Gastrocnemius medialis (tissue), 4 donors: ENCODE measurements around the gene DMAC2L. TPM values are rescaled to one million over a fixed set of nuclear protein-coding genes. Genes with fewer than 3 reads are reported as not detected.

ENCODE experiments used
- ATAC-seq, 2 donors: fragments of 150-250 bp; one replicate each; pipeline ENCODE4 v1.9.1; 2016
- DNase-seq, 2 donors: peaks; one replicate each; pipeline ENCODE4 v3.0.0-alpha.2; 2019
- H3K27ac ChIP-seq, 4 donors: fragments of 200-600 bp; sonication (generic); 1 replicate in 1 of 4; 2 replicates in 3 of 4; pipeline ENCODE4 v1.5.1; 2016 to 2018; ENCODE audit warnings: mild to moderate bottlenecking in 2 of 4, moderate library complexity in 1 of 4
- H3K27me3 ChIP-seq, 3 donors: fragments of 200-600 bp; sonication (generic) in 2 of 3; 1 replicate in 1 of 3; 2 replicates in 2 of 3; pipeline versions ENCODE4 v1.5.1 to v1.6.0; 2016 to 2019; ENCODE audit warnings: mild to moderate bottlenecking in 1 of 3, moderate library complexity in 1 of 3
- H3K36me3 ChIP-seq, 2 donors: fragments of 200-600 bp; sonication (generic) in 1 of 2; one replicate each; pipeline ENCODE4 v1.5.1; 2017 to 2018
- H3K4me1 ChIP-seq, 2 donors: fragments of 200-600 bp; sonication (generic) in 1 of 2; one replicate each; pipeline ENCODE4 v1.5.1; 2016 to 2017; ENCODE audit warnings: mild to moderate bottlenecking in 2 of 2
- H3K4me3 ChIP-seq, 4 donors: fragments of 200-600 bp; sonication (generic) in 3 of 4; 1 replicate in 1 of 4; 2 replicates in 3 of 4; pipeline ENCODE4 v1.5.1; 2016 to 2019; ENCODE audit warnings: mild to moderate bottlenecking in 2 of 4
- H3K9me3 ChIP-seq, 3 donors: fragments of 200-600 bp; sonication (generic) in 2 of 3; 1 replicate in 1 of 3; 2 replicates in 2 of 3; pipeline ENCODE4 v1.5.1; 2016 to 2019
- CTCF ChIP-seq, 5 experiments: fragments of 450-650 bp in 3 of 5; fragments of 200-600 bp in 2 of 5; sonication (generic) in 2 of 5; IDR thresholded peaks in 4 of 5; conservative IDR thresholded peaks in 1 of 5; 1 replicate in 4 of 5; 2 replicates in 1 of 5; pipeline ENCODE4 v1.5.1; 2016 to 2019; ENCODE audit warnings: antibody characterized with exemption in 5 of 5, mild to moderate bottlenecking in 3 of 5, moderate library complexity in 3 of 5
- POLR2A ChIP-seq, 2 donors: fragments of 450-650 bp; IDR thresholded peaks; one replicate each; pipeline ENCODE4 v1.6.1; 2017; ENCODE audit warnings: antibody characterized with exemption in 2 of 2, mild to moderate bottlenecking in 2 of 2, moderate library complexity in 2 of 2
- in situ Hi-C, 4 donors: fragments of 200-750 bp; cut with MboI; loops; one replicate each; pipeline versions ENCODE4 v1.15.0 to v1.8.0; 2017; ENCODE audit warnings: low sequenced_read_pairs in 4 of 4
- intact Hi-C: fragments of 100-400 bp; cut with DNase I; formaldehyde crosslinking; loops from one replicate; pipeline ENCODE4 v1.15.1; 2023; ENCODE audit warnings: low total_unique reads
- total RNA-seq, 4 donors: library from RNA; depleted of rRNA; stranded (reverse); fragments of >200 nt; gene quantifications; one replicate each; pipeline versions ENCODE4 v1.1.0 to v1.2.3, GENCODE V29; 2016

DMAC2L gene
- total RNA-seq, 4 donors from 2014 or later = 18.6 to 42.2 (median 24.6) TPM

- TF ChIP-seq CTCF (IDR thresholded peaks at IDR 0.05 in 4 of 5, conservative IDR thresholded peaks at IDR 0.05 in 1 of 5) (peak in 2 of 5 experiments; percentile 23 to 38), POLR2A (IDR thresholded peaks at IDR 0.05) (no peak)
- peak; percentile 21 to 47 for DNase-seq
- H3K27ac ChIP-seq = peak overlapping the region; percentile 2 to 63 (median 30)
- intact Hi-C loops (loop anchor here (2.0 to 5.0 kb wide), 2 partner anchors 54 to 190 kb away; partner anchors contain the start of genes CDKL1 and MAP4K5), in situ Hi-C loops (no loop called here)
- peaks cover 8 to 25% of the 10 kb centered on the region in 2 donors for H3K4me1 ChIP-seq
- H3K36me3 ChIP-seq = no peaks in the 10 kb centered on the region
- H3K27me3 ChIP-seq = no peaks in the 10 kb centered on the region
- H3K4me3 ChIP-seq = peak overlapping the region; percentile 0 to 36 (median 16)
- H3K9me3 ChIP-seq = no peaks in the 10 kb centered on the region
- ATAC-seq = peak; percentile 70 to 78
Observed at GRCh38 chr14:50342221-50343078, 30.3 kb downstream of the DMAC2L start.

GRCh38 chr14:50343434-50343833 lies 31.3 kb downstream of the DMAC2L start:
- Histone ChIP-seq H3K4me3 (no peak overlapping the region), H3K4me1 (peaks cover 8 to 33% of the 10 kb centered on the region in 2 donors), H3K27me3 (no peaks in the 10 kb centered on the region), H3K27ac (peak overlapping the region in 2 of 4 donors; percentile 35 to 63), H3K9me3 (no peaks in the 10 kb centered on the region), H3K36me3 (no peaks in the 10 kb centered on the region)
- in situ Hi-C loops (no loop called here), intact Hi-C loops (loop anchor here (2.0 to 5.0 kb wide), 2 partner anchors 53 to 189 kb away; partner anchors contain the start of genes CDKL1 and MAP4K5)
- DNase-seq = no peak
- no peak for TF ChIP-seq CTCF (IDR thresholded peaks at IDR 0.05 in 4 of 5, conservative IDR thresholded peaks at IDR 0.05 in 1 of 5)
- ATAC-seq = no peak

GRCh38 chr14:50344116-50344775 lies 32.1 kb downstream of the DMAC2L start:
- no peak for DNase-seq
- H3K36me3 ChIP-seq = no peaks in the 10 kb centered on the region
- no peaks in the 10 kb centered on the region for H3K9me3 ChIP-seq
- H3K27me3 ChIP-seq = no peaks in the 10 kb centered on the region
- intact Hi-C loops = loop anchor here (5.0 kb wide), 1 partner anchor 188 kb away; the partner anchor contains the start of gene MAP4K5
- H3K27ac ChIP-seq = no peak overlapping the region
- H3K4me3 ChIP-seq = no peak overlapping the region
- TF ChIP-seq CTCF (IDR thresholded peaks at IDR 0.05 in 4 of 5, conservative IDR thresholded peaks at IDR 0.05 in 1 of 5) (no peak), POLR2A (IDR thresholded peaks at IDR 0.05) (no peak)
- peaks cover 8 to 33% of the 10 kb centered on the region in 2 donors for H3K4me1 ChIP-seq
- ATAC-seq = no peak
- in situ Hi-C loops = no loop called here

GRCh38 chr14:50344876-50345563 lies 32.9 kb downstream of the DMAC2L start:
- in situ Hi-C loops = no loop called here
- peaks cover 8 to 33% of the 10 kb centered on the region in 2 donors for H3K4me1 ChIP-seq
- H3K36me3 ChIP-seq = no peaks in the 10 kb centered on the region
- ATAC-seq (no peak), DNase-seq (no peak)
- H3K4me3 ChIP-seq = no peak overlapping the region
- H3K9me3 ChIP-seq = no peaks in the 10 kb centered on the region
- no peak overlapping the region for H3K27ac ChIP-seq
- TF ChIP-seq CTCF (IDR thresholded peaks at IDR 0.05 in 4 of 5, conservative IDR thresholded peaks at IDR 0.05 in 1 of 5) (no peak), POLR2A (IDR thresholded peaks at IDR 0.05) (no peak)
- no peaks in the 10 kb centered on the region for H3K27me3 ChIP-seq
- intact Hi-C loops = loop anchor here (5.0 kb wide), 1 partner anchor 187 kb away; the partner anchor contains the start of gene MAP4K5
